ENCODE results near the gene EXOC2. TPM values are rescaled to one million over a fixed set of nuclear protein-coding genes. Genes with fewer than 3 reads are reported as not detected.

EXOC2 gene
- polyA plus RNA-seq, 1 donor (not counting 4 experiments of a cell fraction or from before 2014, with no cell fraction given): 28.4 TPM

DNA sequence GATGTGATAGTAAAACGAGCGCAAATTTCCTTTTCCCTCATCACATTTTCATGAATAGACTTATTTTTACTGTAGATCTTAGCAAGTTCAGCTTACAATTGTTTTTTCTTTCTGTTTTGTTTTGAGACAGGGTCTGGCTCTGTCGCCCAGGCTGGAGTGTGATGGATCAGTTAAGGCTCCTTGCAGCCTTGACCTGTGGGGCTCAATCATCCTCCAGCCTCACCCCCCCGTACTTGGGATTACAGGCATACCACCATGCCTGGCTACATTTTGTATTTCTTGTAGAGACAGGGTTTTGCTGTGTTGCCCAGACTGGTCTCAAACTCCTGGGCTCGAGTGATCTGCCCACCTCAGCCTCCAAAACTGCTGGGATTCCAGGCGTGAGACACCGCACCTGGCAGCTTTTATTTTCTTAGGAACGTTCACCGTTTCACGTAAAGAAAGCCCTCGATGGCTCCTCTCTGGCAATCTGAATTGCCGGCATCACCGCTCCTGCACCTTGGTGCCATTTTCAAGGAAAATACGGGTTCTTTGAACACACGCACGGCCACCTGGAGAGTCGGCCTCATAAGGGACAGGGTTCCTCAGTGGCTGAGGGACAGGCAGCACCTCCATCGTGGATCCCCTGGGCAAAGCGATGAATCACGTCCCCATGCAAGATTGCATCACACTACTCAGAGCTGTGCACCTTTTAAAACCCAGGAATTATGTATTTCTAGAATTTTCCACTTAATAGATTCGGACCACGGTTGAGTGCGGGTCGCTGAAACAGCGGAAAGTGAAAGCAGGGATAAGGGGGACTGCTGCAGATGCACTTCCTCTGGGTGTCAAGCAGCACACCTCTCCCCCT lies 222.7 kb downstream of the EXOC2 start:
- Histone ChIP-seq H3K79me2 (ENCODE audit: control insufficient read depth, insufficient read depth, low read length) (no peaks in the 10 kb centered on the region), H3K4me1 (ENCODE audit: control insufficient read depth, extremely low read depth, insufficient read depth, low read length) (no peaks in the 10 kb centered on the region), H3K9me1 (ENCODE audit: control insufficient read depth, extremely low read depth, insufficient read depth, low read length) (no peaks in the 10 kb centered on the region), H3K9me3 (ENCODE audit: control insufficient read depth, low read depth, low read length) (no peaks in the 10 kb centered on the region), H2AFZ (ENCODE audit: control insufficient read depth, low read length) (no peak overlapping the region), H3K27ac (ENCODE audit: control insufficient read depth, insufficient read depth, low read length) (no peak overlapping the region), H4K20me1 (ENCODE audit: control insufficient read depth, extremely low read depth, insufficient read depth, low read length) (no peaks in the 10 kb centered on the region), H3K9ac (ENCODE audit: control insufficient read depth, extremely low read depth, insufficient read depth, low read length) (no peak overlapping the region), H3K4me2 (ENCODE audit: control insufficient read depth, extremely low read depth, insufficient read depth, low read depth, low read length) (no peak overlapping the region), H3K4me3 (ENCODE audit: control insufficient read depth in 2 of 3, extremely low read depth in 1 of 3, insufficient read depth in 2 of 3, low read depth in 1 of 3, low read length in 3 of 3) (no peak overlapping the region), H3K27me3 (ENCODE audit: control insufficient read depth, extremely low read depth, insufficient read depth, low read length) (peaks cover 6% of the 10 kb centered on the region), H3K36me3 (ENCODE audit: control insufficient read depth in 2 of 2, extremely low read depth in 1 of 2, insufficient read depth in 2 of 2, low read length in 2 of 2) (no peaks in the 10 kb centered on the region)
- FAIRE-seq (no peak), DNase-seq (ENCODE audit: low read depth, low spot score) (no peak)
- TF ChIP-seq, protein P1, sequence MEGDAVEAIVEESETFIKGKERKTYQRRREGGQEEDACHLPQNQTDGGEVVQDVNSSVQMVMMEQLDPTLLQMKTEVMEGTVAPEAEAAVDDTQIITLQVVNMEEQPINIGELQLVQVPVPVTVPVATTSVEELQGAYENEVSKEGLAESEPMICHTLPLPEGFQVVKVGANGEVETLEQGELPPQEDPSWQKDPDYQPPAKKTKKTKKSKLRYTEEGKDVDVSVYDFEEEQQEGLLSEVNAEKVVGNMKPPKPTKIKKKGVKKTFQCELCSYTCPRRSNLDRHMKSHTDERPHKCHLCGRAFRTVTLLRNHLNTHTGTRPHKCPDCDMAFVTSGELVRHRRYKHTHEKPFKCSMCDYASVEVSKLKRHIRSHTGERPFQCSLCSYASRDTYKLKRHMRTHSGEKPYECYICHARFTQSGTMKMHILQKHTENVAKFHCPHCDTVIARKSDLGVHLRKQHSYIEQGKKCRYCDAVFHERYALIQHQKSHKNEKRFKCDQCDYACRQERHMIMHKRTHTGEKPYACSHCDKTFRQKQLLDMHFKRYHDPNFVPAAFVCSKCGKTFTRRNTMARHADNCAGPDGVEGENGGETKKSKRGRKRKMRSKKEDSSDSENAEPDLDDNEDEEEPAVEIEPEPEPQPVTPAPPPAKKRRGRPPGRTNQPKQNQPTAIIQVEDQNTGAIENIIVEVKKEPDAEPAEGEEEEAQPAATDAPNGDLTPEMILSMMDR (optimal IDR thresholded peaks at IDR 0.05 in 1 of 3, IDR thresholded peaks at IDR 0.05 in 1 of 3, conservative IDR thresholded peaks at IDR 0.05 in 1 of 3; ENCODE audit: extremely low read depth in 1 of 3, insufficient read depth in 2 of 3, low read length in 3 of 3): no peak
- TF ChIP-seq EZH2 (IDR thresholded peaks at IDR 0.05; ENCODE audit: low read length): no peak
- dilution Hi-C loops (cut with MboI; ENCODE audit: extremely low pct_ligation_motif_present, low sequenced_read_pairs): no loop called here

- Histone ChIP-seq H2AFZ (ENCODE audit: control insufficient read depth, low read length) (no peak overlapping the region), H3K9me3 (ENCODE audit: control insufficient read depth, low read depth, low read length) (no peaks in the 10 kb centered on the region), H3K4me3 (ENCODE audit: control insufficient read depth in 2 of 3, extremely low read depth in 1 of 3, insufficient read depth in 2 of 3, low read depth in 1 of 3, low read length in 3 of 3) (no peak overlapping the region), H3K36me3 (ENCODE audit: control insufficient read depth in 2 of 2, extremely low read depth in 1 of 2, insufficient read depth in 2 of 2, low read length in 2 of 2) (no peaks in the 10 kb centered on the region), H4K20me1 (ENCODE audit: control insufficient read depth, extremely low read depth, insufficient read depth, low read length) (no peaks in the 10 kb centered on the region), H3K27ac (ENCODE audit: control insufficient read depth, insufficient read depth, low read length) (no peak overlapping the region), H3K9me1 (ENCODE audit: control insufficient read depth, extremely low read depth, insufficient read depth, low read length) (no peaks in the 10 kb centered on the region), H3K4me2 (ENCODE audit: control insufficient read depth, extremely low read depth, insufficient read depth, low read depth, low read length) (no peak overlapping the region), H3K79me2 (ENCODE audit: control insufficient read depth, insufficient read depth, low read length) (no peaks in the 10 kb centered on the region), H3K27me3 (ENCODE audit: control insufficient read depth, extremely low read depth, insufficient read depth, low read length) (no peaks in the 10 kb centered on the region), H3K9ac (ENCODE audit: control insufficient read depth, extremely low read depth, insufficient read depth, low read length) (no peak overlapping the region), H3K4me1 (ENCODE audit: control insufficient read depth, extremely low read depth, insufficient read depth, low read length) (no peaks in the 10 kb centered on the region)
- dilution Hi-C loops (cut with MboI; ENCODE audit: extremely low pct_ligation_motif_present, low sequenced_read_pairs): no loop called here
- FAIRE-seq (no peak), DNase-seq (ENCODE audit: low read depth, low spot score) (no peak)
- no peak for TF ChIP-seq EZH2 (IDR thresholded peaks at IDR 0.05; ENCODE audit: low read length)
- TF ChIP-seq, protein P1 (optimal IDR thresholded peaks at IDR 0.05 in 1 of 3, IDR thresholded peaks at IDR 0.05 in 1 of 3, conservative IDR thresholded peaks at IDR 0.05 in 1 of 3; ENCODE audit: extremely low read depth in 1 of 3, insufficient read depth in 2 of 3, low read length in 3 of 3): no peak
Measured at GRCh38 chr6:467671-468082, 225.3 kb downstream of the EXOC2 start.

Measured in keratinocyte (primary cell).